Neutrophil (primary cell): ENCODE data around the gene SIK2.

Source experiments
- H3K27ac ChIP-seq: fragments of 200-600 bp; sonication (generic); 2 replicates; pipeline ENCODE4 v1.5.1; 2016; ENCODE audit warnings: mild to moderate bottlenecking, moderate library complexity
- H3K27me3 ChIP-seq: fragments of 200-600 bp; sonication (generic); 2 replicates; pipeline ENCODE4 v1.6.0; 2016; ENCODE audit warnings: mild to moderate bottlenecking
- H3K36me3 ChIP-seq: fragments of 200-600 bp; sonication (generic); 2 replicates; pipeline ENCODE4 v1.5.1; 2017
- H3K4me1 ChIP-seq, 2 experiments: fragments of 200-600 bp in 1 of 2; sonication (generic) in 1 of 2; 1 replicate in 1 of 2; 2 replicates in 1 of 2; pipeline versions ENCODE4 v1.5.1 to v1.6.1; 2013 to 2016; ENCODE audit warnings: low read depth in 1 of 2, low read length in 1 of 2, mild to moderate bottlenecking in 1 of 2, moderate library complexity in 1 of 2; ENCODE audit not compliant: control insufficient read depth in 1 of 2, insufficient read depth in 1 of 2
- H3K4me3 ChIP-seq, 2 experiments: fragments of 200-600 bp in 1 of 2; sonication (generic) in 1 of 2; 1 replicate in 1 of 2; 2 replicates in 1 of 2; pipeline ENCODE4 v1.5.1; 2013 to 2016; ENCODE audit warnings: low read depth in 1 of 2, low read length in 1 of 2, mild to moderate bottlenecking in 1 of 2, moderate library complexity in 1 of 2
- H3K9me3 ChIP-seq: fragments of 200-600 bp; sonication (generic); 2 replicates; pipeline ENCODE4 v1.5.1; 2016
- TF ChIP-seq, protein P1 (sequence below): fragments of 200-600 bp; sonication (generic); IDR thresholded peaks from 2 replicates; pipeline ENCODE4 v1.5.1; 2016; ENCODE audit warnings: antibody characterized with exemption

Gene SIK2

DNA sequence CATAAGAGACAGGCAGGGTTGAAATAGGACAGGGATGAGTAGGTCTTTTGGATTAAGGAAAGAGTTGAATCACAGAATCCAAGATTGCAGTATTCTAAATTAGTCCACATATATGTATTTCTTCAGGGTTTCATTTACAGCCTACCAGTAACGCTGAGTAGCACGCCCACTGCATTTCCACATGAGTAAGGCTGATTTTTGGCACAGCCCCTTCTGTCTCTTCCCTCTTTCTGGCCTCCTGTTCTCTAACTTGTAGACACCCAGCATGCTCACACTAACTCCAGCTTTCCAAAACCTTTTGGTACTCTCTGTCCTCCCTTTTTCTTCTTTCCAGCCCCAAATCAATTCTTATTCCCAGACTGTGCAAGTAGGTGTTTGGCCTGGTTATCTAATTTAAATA, 3.7 kb upstream of the SIK2 start:
- Histone ChIP-seq H3K27me3 (peaks cover 7% of the 10 kb centered on the region), H3K9me3 (no peaks in the 10 kb centered on the region), H3K36me3 (no peaks in the 10 kb centered on the region), H3K4me3 (no peak overlapping the region), H3K27ac (no peak overlapping the region), H3K4me1 (peaks cover 6 to 9% of the 10 kb centered on the region in 2 experiments)
- TF ChIP-seq, protein P1, sequence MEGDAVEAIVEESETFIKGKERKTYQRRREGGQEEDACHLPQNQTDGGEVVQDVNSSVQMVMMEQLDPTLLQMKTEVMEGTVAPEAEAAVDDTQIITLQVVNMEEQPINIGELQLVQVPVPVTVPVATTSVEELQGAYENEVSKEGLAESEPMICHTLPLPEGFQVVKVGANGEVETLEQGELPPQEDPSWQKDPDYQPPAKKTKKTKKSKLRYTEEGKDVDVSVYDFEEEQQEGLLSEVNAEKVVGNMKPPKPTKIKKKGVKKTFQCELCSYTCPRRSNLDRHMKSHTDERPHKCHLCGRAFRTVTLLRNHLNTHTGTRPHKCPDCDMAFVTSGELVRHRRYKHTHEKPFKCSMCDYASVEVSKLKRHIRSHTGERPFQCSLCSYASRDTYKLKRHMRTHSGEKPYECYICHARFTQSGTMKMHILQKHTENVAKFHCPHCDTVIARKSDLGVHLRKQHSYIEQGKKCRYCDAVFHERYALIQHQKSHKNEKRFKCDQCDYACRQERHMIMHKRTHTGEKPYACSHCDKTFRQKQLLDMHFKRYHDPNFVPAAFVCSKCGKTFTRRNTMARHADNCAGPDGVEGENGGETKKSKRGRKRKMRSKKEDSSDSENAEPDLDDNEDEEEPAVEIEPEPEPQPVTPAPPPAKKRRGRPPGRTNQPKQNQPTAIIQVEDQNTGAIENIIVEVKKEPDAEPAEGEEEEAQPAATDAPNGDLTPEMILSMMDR = no peak

DNA sequence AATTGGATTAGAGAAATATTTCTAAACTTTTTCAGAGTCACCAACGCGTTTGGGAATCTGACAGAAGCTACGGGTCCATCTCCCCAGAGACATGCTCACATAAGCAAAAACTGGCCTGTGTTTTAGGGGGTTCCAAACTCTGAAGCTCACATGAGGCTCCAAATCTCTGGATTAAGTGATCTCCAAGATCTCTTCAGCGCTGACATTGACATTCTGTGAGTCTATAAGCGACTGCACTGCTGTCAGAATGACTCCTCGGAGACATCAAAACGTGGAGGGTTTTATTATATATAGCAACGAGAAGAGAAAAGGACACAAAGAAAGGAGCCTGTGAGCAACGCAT, 642 bp upstream of the SIK2 start:
- no peaks in the 10 kb centered on the region for H3K9me3 ChIP-seq
- H3K27me3 ChIP-seq = peaks cover 7% of the 10 kb centered on the region
- peaks cover 12 to 19% of the 10 kb centered on the region in 2 experiments for H3K4me1 ChIP-seq
- TF ChIP-seq, protein P1 = no peak
- no peaks in the 10 kb centered on the region for H3K36me3 ChIP-seq
- no peak overlapping the region for H3K27ac ChIP-seq
- H3K4me3 ChIP-seq = peak overlapping the region; percentile 55 to 86

DNA sequence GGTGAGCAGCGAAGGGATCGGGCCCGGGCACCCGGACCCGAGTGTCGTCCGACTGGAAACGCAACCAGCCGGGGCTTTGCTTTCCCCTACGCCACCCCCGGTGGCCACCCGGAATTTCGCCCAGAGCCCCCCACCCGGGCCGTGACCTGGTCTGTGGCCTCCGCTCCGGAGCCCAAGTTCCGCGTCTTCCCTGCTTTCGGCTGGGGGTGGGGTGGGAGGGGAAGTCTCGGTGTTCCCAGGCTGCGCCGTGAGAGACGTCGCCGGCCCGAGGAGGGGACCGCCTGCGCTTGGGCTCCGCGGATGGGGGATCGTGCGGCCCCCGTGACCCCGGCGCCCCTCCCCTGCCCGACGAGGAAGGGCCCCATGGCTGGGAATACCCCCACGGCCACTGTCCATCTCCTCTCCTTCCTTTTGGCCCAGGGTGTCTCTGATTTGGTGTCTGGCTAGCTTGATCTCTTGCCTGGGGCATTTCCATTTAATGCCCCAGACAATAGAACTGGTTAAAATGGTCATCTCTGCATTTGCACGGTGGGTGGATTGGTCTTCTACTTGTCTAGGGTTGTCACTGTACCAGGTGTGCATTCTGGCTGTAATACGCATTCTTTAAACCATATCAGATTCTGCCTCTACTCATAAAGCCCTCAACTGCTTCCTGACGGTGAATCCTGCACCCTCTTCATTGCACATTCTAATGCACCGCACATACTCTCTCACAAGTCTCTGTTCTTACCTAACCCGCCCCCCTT, 789 bp downstream of the SIK2 start:
- Histone ChIP-seq H3K27ac (peak overlapping the region; percentile 78), H3K9me3 (no peaks in the 10 kb centered on the region), H3K36me3 (no peaks in the 10 kb centered on the region), H3K4me1 (peaks cover 12 to 19% of the 10 kb centered on the region in 2 experiments), H3K27me3 (peaks cover 7% of the 10 kb centered on the region), H3K4me3 (peak overlapping the region; percentile 75 to 86)
- TF ChIP-seq, protein P1 = no peak

DNA sequence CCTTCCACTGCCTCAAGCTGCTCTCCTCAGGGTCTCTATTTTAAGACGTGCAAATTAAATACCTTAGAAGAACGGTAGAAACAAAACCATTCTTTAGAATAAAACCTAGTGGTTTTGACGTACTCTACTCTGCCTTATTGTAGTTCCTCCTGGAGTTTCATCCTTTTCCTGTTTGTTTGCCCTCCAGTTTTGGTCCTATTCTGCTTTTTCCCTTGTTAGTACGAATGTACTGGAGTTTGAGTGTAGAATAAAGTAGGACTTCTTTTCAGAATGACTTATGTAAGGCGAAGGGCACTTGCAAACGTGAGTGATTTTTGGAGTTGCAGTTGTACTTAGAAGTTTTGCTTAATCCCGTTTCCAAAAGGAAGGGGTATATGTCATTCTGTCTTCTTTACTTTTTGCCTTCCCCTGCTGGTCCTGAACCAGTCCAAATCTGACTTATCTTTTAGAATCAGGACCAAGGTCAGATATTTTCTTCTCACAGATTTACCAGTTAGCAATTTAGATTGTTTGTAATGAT, 1.4 kb downstream of the SIK2 start:
- Histone ChIP-seq H3K9me3 (no peaks in the 10 kb centered on the region), H3K27me3 (peaks cover 7% of the 10 kb centered on the region), H3K27ac (peak overlapping the region; percentile 78), H3K4me1 (peaks cover 12 to 19% of the 10 kb centered on the region in 2 experiments), H3K36me3 (no peaks in the 10 kb centered on the region), H3K4me3 (peak overlapping the region; percentile 75 to 86)
- TF ChIP-seq, protein P1 = no peak

DNA sequence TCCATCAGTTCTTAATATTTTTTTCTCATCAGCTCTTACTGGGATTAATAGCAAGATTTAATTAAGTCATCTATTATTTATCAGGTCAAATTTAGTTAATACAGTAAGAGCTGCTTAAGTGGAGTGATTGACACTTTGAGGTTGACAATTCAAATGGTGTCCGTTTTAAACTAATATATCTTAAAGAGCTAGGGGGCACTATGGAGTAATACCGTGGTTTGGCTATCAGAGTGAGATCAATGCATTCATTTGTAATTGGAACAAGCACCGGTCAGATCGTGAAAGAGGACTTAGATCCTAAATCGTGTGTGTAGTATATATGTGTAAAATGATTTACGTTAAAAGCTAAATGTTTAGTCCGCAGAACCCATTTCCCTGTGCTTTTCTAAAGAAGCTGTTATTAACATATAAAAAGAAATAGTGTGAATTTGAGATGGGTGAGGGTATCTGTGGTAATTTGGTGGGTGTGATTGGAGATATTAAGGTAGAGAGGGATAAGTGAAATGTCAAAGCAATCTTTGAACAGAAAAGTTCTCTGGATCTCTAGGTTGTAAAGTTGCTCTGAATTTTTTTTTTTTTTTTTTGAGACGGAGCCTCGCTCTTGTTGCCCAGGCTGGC, 2.3 kb downstream of the SIK2 start:
- Histone ChIP-seq H3K36me3 (no peaks in the 10 kb centered on the region), H3K27me3 (peaks cover 7% of the 10 kb centered on the region), H3K9me3 (no peaks in the 10 kb centered on the region), H3K4me3 (no peak overlapping the region), H3K27ac (no peak overlapping the region), H3K4me1 (peaks cover 12 to 19% of the 10 kb centered on the region in 2 experiments)
- TF ChIP-seq, protein P1 = no peak
